Endodermal cell (in vitro differentiated cells): Measurements from ENCODE around the gene SHBG. TPM values are rescaled to one million over a fixed set of nuclear protein-coding genes. Genes with fewer than 3 reads are reported as not detected.

Experiments
- DNase-seq: peaks from one replicate; pipeline ENCODE4 v3.0.0-alpha.2; 2017
- H3K27ac ChIP-seq: 2 replicates; pipeline ENCODE4 v1.5.1; 2013; ENCODE audit warnings: mild to moderate bottlenecking, low read depth, low read length, moderate library complexity
- H3K27me3 ChIP-seq: 2 replicates; pipeline ENCODE4 v1.6.1; 2013; ENCODE audit warnings: mild to moderate bottlenecking, low read length, moderate library complexity; ENCODE audit not compliant: insufficient read depth, control insufficient read depth, poor library complexity, severe bottlenecking
- H3K36me3 ChIP-seq: 2 replicates; pipeline ENCODE4 v1.7.0; 2013; ENCODE audit warnings: mild to moderate bottlenecking, low read length, moderate library complexity; ENCODE audit not compliant: control insufficient read depth, insufficient read depth
- H3K4me1 ChIP-seq: one replicate; pipeline ENCODE4 v1.7.0; 2013; ENCODE audit warnings: low read length; ENCODE audit not compliant: control insufficient read depth, insufficient read depth
- H3K4me3 ChIP-seq: 2 replicates; pipeline ENCODE4 v1.5.1; 2013; ENCODE audit warnings: mild to moderate bottlenecking, low read length, moderate library complexity
- H3K9ac ChIP-seq: 2 replicates; pipeline ENCODE4 v1.6.1; 2013; ENCODE audit warnings: mild to moderate bottlenecking, low read length, moderate library complexity; ENCODE audit not compliant: poor library complexity, severe bottlenecking; ENCODE audit errors: extremely low read depth
- H3K9me3 ChIP-seq: 2 replicates; pipeline ENCODE4 v1.6.1; 2013; ENCODE audit warnings: mild to moderate bottlenecking, low read length, moderate library complexity; ENCODE audit not compliant: control insufficient read depth
- H3K27ac Mint-ChIP-seq: 2 replicates; pipeline ENCODE4 v1.8.0; 2020; ENCODE audit warnings: mixed read lengths
- H3K27me3 Mint-ChIP-seq: 2 replicates; pipeline ENCODE4 v1.8.0; 2021; ENCODE audit warnings: mild to moderate bottlenecking, mixed read lengths; ENCODE audit not compliant: insufficient read depth
- H3K36me3 Mint-ChIP-seq: 2 replicates; pipeline ENCODE4 v1.8.0; 2020; ENCODE audit warnings: low read depth, mixed read lengths
- H3K4me1 Mint-ChIP-seq: 2 replicates; pipeline ENCODE4 v1.8.0; 2020; ENCODE audit warnings: mixed read lengths
- H3K4me3 Mint-ChIP-seq: 2 replicates; pipeline ENCODE4 v1.8.0; 2020; ENCODE audit warnings: mild to moderate bottlenecking, moderate library complexity, mixed read lengths
- H3K9me3 Mint-ChIP-seq: 2 replicates; pipeline ENCODE4 v1.8.0; 2020; ENCODE audit warnings: mild to moderate bottlenecking, mixed read lengths
- WGBS, 2 experiments: methylation state at CpG; one replicate each; pipeline versions ENCODE4 v1.1.5 to v1.1.7; 2013; ENCODE audit warnings: missing lambda C conversion rate in 2 of 2, mixed read lengths in 1 of 2; ENCODE audit not compliant: insufficient coverage in 1 of 2, insufficient read length in 1 of 2; 5-methylcytosine and 5-hydroxymethylcytosine counted together
- total RNA-seq, 2 donors: library from RNA; stranded (reverse); fragmentation: NEBNext Ultra II Directional in 1 of 2; extraction: Animal tissue kit (Norgen Biotek cat#: 25700) in 1 of 2; gene quantifications; 2 replicates in 1 of 2; 3 replicates in 1 of 2; pipeline ENCODE4 v1.2.1, GENCODE V29; 2021
- TF ChIP-seq, protein P1 (sequence below): fragments of 200-600 bp; sonication (generic); conservative IDR thresholded peaks from 2 replicates; pipeline ENCODE4 v1.5.0; 2021; ENCODE audit warnings: antibody characterized with exemption, mild to moderate bottlenecking

Gene SHBG
- total RNA-seq, 2 donors from 2014 or later: 0.77 to 1.9 TPM

DNA sequence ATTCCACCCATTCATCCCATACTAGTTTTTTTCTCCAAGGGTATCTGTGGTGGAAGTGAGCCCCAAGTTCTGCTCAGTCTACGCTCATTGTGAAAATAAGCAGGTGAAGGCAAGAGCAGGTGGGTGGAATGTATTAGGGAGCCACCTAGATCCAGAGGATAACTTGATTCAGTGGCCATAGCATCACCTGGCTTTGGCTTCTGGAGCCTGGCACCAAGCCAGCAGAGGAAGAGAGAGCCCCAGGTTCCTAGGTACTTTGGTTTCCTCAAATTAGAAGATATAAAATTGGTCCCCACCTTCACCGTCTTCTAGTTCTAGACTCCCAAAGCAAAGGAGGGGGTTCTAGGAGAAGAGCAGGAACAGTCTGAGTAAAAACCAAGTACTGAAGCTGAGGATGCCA is 19.3 kb upstream of the SHBG start:
- Mint-ChIP-seq H3K36me3 (peaks cover 30% of the 10 kb centered on the region), H3K27me3 (no peaks in the 10 kb centered on the region), H3K4me1 (peaks cover 24% of the 10 kb centered on the region), H3K27ac (no peak overlapping the region), H3K9me3 (no peaks in the 10 kb centered on the region), H3K4me3 (no peak overlapping the region)
- WGBS, 2 experiments: 92 to 100% methylated on average over 1 to 2 of the region's 2 CpGs
- no peaks in the 10 kb centered on the region for H3K27me3 ChIP-seq
- H3K9me3 ChIP-seq: no peaks in the 10 kb centered on the region
- no peak overlapping the region for H3K27ac ChIP-seq
- H3K4me3 ChIP-seq: no peak overlapping the region
- H3K36me3 ChIP-seq: peaks cover 31% of the 10 kb centered on the region
- TF ChIP-seq, protein P1, sequence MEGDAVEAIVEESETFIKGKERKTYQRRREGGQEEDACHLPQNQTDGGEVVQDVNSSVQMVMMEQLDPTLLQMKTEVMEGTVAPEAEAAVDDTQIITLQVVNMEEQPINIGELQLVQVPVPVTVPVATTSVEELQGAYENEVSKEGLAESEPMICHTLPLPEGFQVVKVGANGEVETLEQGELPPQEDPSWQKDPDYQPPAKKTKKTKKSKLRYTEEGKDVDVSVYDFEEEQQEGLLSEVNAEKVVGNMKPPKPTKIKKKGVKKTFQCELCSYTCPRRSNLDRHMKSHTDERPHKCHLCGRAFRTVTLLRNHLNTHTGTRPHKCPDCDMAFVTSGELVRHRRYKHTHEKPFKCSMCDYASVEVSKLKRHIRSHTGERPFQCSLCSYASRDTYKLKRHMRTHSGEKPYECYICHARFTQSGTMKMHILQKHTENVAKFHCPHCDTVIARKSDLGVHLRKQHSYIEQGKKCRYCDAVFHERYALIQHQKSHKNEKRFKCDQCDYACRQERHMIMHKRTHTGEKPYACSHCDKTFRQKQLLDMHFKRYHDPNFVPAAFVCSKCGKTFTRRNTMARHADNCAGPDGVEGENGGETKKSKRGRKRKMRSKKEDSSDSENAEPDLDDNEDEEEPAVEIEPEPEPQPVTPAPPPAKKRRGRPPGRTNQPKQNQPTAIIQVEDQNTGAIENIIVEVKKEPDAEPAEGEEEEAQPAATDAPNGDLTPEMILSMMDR: no peak
- DNase-seq: no peak
- H3K4me1 ChIP-seq: no peaks in the 10 kb centered on the region
- H3K9ac ChIP-seq: no peak overlapping the region

DNA sequence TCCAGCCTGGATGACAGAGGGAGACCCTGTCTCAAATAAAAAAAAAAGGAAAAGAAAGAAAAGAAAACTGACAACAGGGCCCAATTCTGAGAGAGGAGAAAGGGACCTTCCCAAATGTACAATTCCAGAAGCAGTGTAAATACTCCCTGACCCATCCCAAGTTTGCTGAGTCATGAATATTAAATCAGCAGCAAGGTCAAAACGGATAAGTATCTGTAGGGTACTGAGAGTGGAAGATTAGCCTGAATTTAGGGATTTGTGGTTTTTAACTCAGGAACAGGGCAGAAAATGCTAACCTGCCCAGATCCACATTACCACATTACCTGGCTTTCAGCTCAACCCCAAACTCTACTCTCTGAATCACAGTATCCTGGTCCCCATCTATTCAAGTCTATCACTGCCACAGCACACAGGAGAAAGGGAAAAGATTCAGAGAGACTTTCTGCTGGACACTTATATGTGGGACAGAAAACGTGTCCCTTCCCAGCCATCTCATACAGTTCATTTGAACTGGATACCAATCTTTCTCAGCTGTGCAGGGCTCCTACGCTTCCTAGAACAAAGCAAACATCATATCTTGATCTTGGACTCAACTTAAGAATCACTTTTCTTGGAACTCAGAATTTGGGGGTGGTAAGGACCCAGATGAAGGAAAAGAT is 18.2 kb upstream of the SHBG start:
- H3K4me3 ChIP-seq: peak overlapping the region; percentile 100
- DNase-seq: no peak

DNA sequence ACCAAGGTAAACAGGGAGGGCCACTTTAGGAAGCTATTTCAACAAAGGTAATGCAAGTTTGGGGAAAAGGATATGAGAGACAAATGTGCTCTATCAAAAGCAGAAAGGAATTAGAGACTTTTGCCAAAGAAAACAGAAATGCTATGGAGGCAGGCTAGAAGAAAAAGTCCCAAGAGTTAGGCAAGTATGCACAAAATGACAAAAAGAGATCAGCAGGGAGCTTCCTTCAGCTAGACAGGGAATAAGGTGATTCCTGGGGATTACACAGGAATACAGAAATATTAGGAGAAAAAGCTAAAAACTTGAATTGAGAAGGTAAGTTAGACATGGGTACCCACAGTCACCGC is 17.7 kb upstream of the SHBG start:
- peaks cover 23% of the 10 kb centered on the region for H3K36me3 Mint-ChIP-seq
- Histone ChIP-seq H3K9ac (no peak overlapping the region), H3K4me1 (no peaks in the 10 kb centered on the region), H3K27me3 (no peaks in the 10 kb centered on the region), H3K27ac (no peak overlapping the region), H3K36me3 (peaks cover 26% of the 10 kb centered on the region), H3K9me3 (no peaks in the 10 kb centered on the region), H3K4me3 (peak overlapping the region; percentile 100)
- DNase-seq: no peak
- 92 to 97% methylated on average over 1 of the region's 1 CpG for WGBS, 2 experiments
- no peaks in the 10 kb centered on the region for H3K9me3 Mint-ChIP-seq
- peak overlapping the region; percentile 80 for H3K4me3 Mint-ChIP-seq
- no peaks in the 10 kb centered on the region for H3K27me3 Mint-ChIP-seq
- TF ChIP-seq, protein P1: no peak
- no peak overlapping the region for H3K27ac Mint-ChIP-seq
- H3K4me1 Mint-ChIP-seq: peaks cover 22% of the 10 kb centered on the region

More for the DNA sequence above, 18.2 kb upstream of the SHBG start:
- H3K9ac ChIP-seq: no peak overlapping the region
- Mint-ChIP-seq H3K27ac (no peak overlapping the region), H3K9me3 (no peaks in the 10 kb centered on the region), H3K27me3 (no peaks in the 10 kb centered on the region), H3K4me3 (peak overlapping the region; percentile 80), H3K36me3 (peaks cover 23% of the 10 kb centered on the region), H3K4me1 (peaks cover 22% of the 10 kb centered on the region)
- H3K9me3 ChIP-seq: no peaks in the 10 kb centered on the region
- no peaks in the 10 kb centered on the region for H3K27me3 ChIP-seq
- 88% methylated on average over 3 of the region's 3 CpGs; no CpG with 5 or more reads in 1 of the 2 experiments for WGBS, 2 experiments
- TF ChIP-seq, protein P1: no peak
- H3K27ac ChIP-seq: no peak overlapping the region
- H3K4me1 ChIP-seq: no peaks in the 10 kb centered on the region
- H3K36me3 ChIP-seq: peaks cover 26% of the 10 kb centered on the region
